Stimulated activated CD4-positive, alpha-beta T cell treated with anti-CD3 and anti-CD28 coated beads, Interleukin-2, amount 100 ng/mL, for 24 hours (primary cell): ENCODE data around the gene CDHR4.
A peak's percentile ranks its signal among the peaks of the same experiment; 100 is the strongest.
"Not testable (repeated sequence)": the region's sequence is repeated elsewhere in the genome, so short reads cannot be mapped to it uniquely, and the experiment has no call there.

Experiments used
- DNase-seq, 2 donors: peaks; one replicate each; pipeline ENCODE4 v3.0.0-alpha.2; 2020

The CDHR4 gene

DNA sequence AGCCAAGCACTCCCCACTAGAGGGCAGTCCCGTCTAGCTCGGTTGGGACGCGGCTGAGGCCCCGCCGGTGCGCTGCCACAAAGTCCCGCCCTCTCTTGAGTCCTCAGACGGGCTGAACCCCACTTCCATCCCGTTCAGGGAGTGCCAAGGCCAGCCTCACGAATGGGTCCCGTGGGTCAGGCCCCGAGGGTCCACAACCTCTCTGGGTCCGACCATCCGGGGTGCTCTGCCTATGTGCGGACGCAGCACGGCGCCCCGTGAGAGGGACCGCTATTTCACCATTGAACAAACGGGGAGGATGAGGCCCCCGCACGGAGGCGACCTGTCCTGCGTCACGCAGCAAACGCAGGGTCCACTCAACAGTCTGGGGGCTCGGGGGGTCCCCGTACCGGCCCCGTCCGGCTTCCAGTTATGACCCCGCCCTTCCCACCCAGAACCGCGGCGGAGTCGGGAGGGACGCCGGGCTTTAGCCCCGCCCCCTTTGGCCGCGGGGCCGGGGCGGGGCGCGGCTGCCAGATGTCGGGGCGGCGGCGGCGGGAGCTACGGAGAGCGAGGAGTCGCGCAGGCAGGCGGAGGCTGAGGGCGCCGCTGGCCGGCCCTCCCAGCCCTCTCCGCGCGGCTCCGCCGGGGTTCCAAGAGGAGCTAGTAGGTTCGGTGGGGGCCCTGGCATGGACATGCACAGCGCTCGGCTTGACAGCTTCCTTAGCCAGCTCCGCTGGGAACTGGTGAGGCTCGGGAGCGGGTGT is 3.2 kb upstream of the CDHR4 start, which contains the start of gene INKA1:
TSS of gene INKA1 (plus strand) at position 543 of the 746 bp plus-strand sequence. CDS start at position 675, 132 bp downstream.
- DNase-seq, result peak; percentile 91

- no peak for DNase-seq
Measured at GRCh38 chr3:49801160-49801559, 1.5 kb upstream of the CDHR4 start.

DNA sequence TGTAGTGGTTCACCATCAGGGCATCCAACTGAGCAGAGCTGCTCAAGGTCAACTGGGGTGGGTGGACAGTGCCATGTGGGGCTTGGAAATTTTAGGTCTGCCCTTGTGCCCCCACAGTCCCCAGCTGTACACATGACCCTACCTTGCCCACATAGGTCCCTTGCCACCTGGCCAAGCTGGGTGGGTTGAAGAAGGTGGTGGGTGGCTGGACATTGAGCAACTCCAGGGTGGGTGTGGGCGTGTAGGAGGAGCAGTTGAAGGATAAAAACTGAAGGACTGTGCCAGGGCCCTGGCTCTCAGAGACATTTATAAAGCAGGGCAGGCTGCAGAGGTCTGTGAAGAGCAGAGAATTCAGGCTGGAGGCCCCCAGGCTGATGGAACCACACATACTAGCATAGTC is 568 bp downstream of the CDHR4 start:
- no peak for DNase-seq

DNA sequence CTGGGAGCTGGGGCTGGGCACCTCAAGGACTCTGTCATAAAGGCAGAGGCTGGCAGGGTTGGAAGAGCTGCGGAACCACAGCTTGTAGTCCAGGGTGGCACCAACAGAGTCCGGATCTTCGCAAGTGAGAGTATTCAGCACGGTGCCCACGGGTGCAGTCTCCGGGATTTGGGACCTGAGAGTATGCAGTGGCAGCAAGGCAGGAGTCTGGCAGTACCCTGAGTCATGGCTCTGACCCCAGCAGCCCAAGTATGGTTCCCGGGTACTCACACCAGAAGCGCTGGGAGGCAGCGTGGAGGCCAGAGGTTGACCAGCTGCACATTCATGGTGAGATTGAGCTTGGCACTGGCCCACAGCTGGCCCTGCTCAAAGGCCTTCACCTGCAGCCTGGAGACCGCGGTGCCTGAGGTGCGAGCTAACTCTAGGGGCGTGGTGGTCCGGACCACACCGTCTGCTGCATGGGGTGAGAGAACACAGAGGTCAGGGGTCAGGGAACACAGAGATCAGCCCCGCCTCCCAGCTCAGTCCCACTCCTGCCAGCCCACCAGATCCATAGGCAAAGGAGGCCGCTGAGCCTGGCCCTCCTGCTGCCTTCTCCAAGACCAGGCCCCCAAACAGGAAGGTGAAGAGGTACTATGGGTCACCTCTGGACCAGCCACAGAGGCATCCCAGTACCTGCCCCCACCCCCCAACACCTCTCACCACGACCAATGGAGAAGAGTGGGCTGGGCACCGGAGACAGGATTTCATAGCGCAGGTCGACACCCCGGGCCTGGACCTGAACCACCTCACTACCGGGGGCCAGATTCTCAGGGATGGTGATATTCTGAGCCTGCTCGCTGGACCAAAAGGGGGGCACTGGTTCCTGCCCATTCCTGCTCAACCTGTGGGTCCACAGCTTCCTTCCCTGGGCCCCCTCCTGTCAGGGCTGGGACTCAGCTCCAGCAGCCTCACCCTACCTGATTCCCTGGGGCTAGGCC is 4.5 kb downstream of the CDHR4 start:
- no peak for DNase-seq

DNA sequence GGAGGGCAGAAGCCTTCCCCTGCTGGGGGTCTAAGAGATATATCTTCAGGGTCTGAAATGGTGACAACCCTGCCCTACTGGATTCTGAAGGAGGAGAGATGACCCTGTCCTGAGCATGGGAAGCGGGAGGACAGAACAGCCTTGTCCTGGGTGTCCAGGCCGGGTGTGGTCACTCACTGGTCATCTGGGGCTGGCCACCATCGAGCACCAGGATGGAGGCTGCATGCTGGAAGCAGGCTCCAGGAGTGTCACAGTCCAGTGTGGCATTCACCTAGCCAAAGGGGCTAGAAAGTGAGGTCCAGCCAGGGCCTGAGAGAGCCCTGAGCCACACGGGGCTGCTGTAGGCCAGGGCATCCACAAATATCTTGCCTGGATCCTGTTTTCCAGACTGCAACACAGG is 5.2 kb downstream of the CDHR4 start:
- no peak for DNase-seq

DNA sequence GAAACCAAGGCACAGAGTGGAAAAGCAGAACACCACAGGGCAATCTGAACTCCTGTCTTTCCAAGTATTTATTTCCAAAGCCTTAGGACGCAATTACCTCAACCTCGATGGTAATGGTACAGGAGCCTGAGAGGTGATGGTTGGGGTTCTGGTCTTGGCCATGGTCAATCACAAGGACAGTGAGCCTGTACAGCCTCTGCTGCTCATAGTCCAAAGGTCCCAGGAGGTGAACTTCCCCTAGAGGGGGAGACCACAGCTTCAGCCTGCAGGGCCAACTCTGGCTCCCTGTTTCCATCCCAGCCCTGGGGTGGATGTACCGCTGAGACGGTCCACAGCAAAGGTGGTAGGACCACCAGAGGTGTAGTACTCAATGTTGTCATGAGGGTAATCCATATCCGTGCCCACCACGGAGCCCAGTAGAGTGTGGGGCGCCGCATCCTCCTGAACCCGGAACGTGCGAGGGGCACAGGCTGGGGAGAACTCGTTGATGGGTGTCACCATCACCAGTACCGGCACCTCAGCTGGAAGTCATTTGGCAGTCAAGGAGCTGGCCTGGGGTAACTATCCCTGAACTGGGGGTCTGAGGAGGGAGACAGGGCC is 6.1 kb downstream of the CDHR4 start:
- no peak for DNase-seq

GRCh38 chr3:49792371-49793150 is 7.1 kb downstream of the CDHR4 start:
- DNase-seq, result no peak

DNA sequence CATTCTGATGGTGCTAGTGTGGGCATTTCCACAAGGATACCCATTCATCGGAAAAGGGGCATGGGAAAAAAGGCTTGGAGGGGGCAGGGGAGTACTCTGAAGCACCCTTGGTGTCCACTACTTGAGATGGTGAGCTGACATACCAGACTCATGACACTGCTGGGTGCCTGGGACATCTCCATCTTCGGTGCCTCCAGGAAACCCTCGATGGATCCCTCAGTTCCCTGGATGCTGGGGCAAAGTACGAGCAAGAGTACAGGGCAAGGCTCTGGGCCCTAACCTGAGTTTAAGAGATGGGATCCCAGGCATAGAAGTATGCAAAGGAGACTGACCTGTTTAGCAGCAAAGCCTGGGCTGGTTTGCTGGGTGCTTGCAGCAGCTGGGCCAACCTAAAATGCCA is 8.1 kb downstream of the CDHR4 start:
- DNase-seq, result no peak

DNA sequence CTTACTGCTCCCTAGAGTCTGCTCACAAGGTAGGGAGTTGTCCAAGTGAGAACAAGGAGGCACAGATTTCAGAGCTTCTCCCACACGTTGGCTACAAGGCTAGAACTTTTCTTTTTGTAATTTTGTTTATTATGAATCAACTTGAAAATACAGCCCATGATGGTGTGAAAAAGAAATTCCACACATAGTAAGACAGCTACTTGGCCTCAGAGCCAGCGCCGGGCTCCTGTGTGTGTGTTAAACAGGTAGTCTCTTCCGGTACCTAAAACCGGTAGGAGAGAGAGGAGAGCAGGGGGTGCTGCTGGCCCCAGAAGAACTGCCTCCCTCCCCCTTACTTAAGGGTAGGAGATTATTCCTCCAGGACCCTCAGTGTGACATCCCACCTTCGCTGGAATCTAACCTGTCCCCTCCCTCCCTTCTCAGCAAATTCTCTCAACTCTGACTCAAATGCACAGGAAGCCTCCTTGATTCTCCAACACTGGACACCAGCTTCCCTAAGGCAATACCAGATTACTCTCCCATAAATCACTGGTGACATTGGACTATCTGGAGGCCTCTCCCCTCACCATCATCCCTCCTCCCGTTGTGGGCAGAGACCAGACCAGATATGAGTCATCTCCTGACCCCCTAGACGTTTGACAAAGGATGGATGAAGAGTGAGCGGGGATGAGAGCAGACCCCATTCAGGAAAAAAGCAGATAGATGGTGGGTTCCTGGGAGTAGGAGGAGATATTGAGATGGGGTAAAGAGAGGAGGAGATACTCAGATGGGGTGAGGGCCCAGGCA is 8.9 kb downstream of the CDHR4 start:
- no peak for DNase-seq

- no peak for DNase-seq
Measured at GRCh38 chr3:49788056-49788455, 11.6 kb downstream of the CDHR4 start.

- no peak for DNase-seq
Measured at GRCh38 chr3:49787536-49787935, 12.1 kb downstream of the CDHR4 start.

- no peak for DNase-seq
Measured at GRCh38 chr3:49787182-49787464, 12.6 kb downstream of the CDHR4 start.

DNA sequence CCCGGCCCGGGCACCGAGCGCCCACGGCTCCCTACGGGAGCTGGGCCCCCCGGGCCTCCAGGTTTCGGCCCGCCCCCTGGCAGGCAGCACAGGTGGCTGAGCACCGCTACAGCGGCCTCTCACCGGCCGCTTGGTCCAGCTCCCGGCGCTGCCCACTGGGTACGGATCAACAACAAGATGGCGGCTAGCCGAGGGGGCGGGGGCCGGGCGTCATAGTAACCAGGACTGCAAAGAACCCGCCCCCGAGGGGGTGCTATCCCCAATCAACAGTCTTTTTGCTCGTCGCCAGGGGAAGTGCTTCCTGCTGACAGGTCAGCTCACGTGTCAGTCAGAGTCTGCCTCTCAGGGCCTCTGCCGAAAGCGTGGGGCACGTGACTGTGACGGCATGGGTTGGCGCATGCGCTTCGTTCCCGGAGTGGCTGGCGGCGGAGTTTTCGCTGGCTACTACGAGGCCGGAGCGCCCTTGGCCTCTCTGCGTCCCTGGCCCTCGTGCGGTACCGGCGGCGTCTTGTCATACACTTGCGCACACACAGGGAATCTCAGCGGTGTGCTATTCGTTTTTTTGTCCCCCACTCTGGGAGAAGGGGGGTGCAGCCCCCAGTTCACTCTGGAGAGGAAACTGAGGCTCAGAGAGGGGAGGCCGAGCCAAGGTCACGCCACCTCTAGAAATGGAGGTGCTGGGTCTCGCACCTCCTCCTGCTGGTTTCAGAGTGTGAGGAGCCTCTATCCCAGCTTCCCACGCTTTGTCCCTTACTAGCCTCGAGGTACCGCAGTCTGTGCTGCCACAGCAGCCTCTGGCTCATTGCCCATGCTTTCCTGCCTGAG is 13.1 kb downstream of the CDHR4 start, which contains the start of gene IP6K1:
TSS of gene IP6K1 (minus strand) at position 186 of the 825 bp plus-strand sequence. CDS start 38,502 bp downstream, outside the sequence.
- peak; percentile 100 for DNase-seq

GRCh38 chr3:49785565-49786356 is 13.9 kb downstream of the CDHR4 start:
- DNase-seq, result peak in 1 of 2 donors; percentile 36

DNA sequence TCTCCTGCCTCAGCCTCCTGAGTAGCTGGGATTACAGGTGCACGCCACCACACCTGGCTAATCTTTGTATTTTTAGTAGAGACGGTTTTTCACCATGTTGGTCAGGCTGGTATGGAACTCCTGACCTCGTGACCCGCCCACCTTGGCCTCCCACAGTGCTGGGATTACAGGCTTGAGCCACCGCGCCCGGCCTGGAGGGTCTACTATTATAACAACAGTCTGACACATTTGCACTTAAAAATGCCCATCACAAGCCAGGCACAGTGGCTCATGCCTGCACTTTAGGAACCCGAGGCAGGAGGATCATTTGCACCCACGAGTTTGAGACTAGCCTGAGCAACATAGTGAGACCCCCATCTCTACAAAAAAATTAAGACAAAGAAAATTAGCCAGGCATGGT is 17.4 kb downstream of the CDHR4 start:
- not testable (repeated sequence) for DNase-seq

DNA sequence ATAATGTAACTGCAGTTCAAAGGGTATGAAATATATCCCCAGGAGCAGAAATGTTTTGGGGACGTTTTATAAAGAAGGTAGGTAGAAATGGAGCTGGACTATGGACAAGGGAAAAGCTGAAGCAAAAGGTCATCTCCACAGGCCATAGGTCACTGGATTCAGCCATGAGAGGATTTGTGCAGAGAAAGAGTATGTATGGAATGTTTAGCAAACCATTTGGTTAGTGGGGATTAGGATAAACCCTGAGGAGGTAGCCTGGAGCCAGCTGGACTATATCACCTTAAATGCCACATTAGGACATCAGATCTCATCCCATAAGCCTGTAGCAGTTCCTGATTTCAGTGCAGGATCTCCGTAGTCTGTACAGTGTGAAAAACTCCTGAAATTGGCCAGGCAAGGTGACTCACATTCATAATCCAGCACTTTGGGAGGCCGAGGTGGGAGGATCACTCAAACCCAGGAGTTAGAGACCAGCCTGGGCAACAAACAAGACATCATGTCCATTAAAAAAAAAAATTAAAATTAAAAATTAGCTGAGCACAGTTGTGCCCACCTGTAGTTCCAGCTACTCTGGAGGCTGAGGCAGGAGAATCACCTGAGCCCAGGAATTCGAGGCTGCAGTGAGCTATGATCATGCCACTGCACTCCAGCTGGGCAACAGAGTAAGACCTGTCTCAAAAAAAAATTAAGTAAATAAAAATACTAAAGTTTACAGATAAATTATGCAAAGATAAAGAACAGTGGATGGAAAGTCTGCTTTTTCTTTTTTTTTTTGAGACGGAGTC is 18.1 kb downstream of the CDHR4 start:
- DNase-seq, result no peak

DNA sequence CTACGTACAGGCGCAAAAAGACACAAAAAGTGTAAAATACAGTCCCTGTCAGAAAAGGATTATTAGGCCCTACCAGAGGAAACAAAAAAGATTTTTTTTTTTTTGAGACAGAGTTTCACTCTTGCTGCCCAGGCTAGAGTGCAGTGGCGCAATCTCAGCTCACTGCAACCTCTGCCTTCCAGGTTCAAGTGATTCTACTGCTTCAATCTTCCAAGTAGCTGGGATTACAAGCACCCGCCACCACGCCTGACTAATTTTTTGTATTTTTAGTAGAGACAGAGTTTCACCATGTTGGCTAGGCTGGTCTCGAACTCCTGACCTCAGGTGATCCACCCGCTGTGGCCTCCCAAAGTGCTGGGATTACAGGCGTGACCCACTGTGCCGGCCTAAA is 18.7 kb downstream of the CDHR4 start:
- DNase-seq, result not testable (repeated sequence)

GRCh38 chr3:49780080-49780974 is 19.3 kb downstream of the CDHR4 start:
- no peak for DNase-seq
